Heart right ventricle (tissue), 16 donors: Measurements from ENCODE around the gene MAD1L1. TPM values are rescaled to one million over a fixed set of nuclear protein-coding genes. Genes with fewer than 3 reads are reported as not detected.

Experiments used
- ATAC-seq, 8 donors: fragments of 200-7000 bp; cut with Tn5 transposase; one replicate each; pipeline ENCODE4 v1.9.1; 2020; ENCODE audit warnings: mild to moderate bottlenecking in 8 of 8, moderate library complexity in 8 of 8, moderate number of reproducible peaks in 1 of 8
- DNase-seq, 2 donors: peaks; one replicate each; pipeline ENCODE4 v3.0.0-alpha.2; 2020
- H3K27ac ChIP-seq, 10 donors: fragments of 200-600 bp; sonication (generic) in 2 of 10; one replicate each; pipeline versions ENCODE4 v1.5.0 to v1.8.0; 2020 to 2022; ENCODE audit warnings: mild to moderate bottlenecking in 3 of 10
- H3K27me3 ChIP-seq, 7 donors: fragments of 200-600 bp; one replicate each; pipeline ENCODE4 v1.8.0; 2021 to 2022; ENCODE audit warnings: mild to moderate bottlenecking in 2 of 7
- H3K36me3 ChIP-seq, 9 donors: fragments of 200-600 bp; sonication (generic) in 1 of 9; one replicate each; pipeline versions ENCODE4 v1.5.0 to v1.8.0; 2020 to 2022; ENCODE audit warnings: mild to moderate bottlenecking in 2 of 9
- H3K4me1 ChIP-seq, 9 donors: fragments of 200-600 bp; sonication (generic) in 1 of 9; one replicate each; pipeline versions ENCODE4 v1.5.0 to v1.8.0; 2020 to 2022; ENCODE audit warnings: mild to moderate bottlenecking in 4 of 9
- H3K4me3 ChIP-seq, 10 donors: fragments of 200-600 bp; sonication (generic) in 2 of 10; one replicate each; pipeline versions ENCODE4 v1.5.0 to v1.8.0; 2020 to 2022; ENCODE audit warnings: mild to moderate bottlenecking in 7 of 10, moderate library complexity in 2 of 10
- H3K9me3 ChIP-seq, 11 donors: fragments of 200-600 bp in 10 of 11; sonication (generic) in 2 of 11; one replicate each; pipeline versions ENCODE4 v1.5.0 to v1.8.0; 2013 to 2022; ENCODE audit warnings: mild to moderate bottlenecking in 2 of 11, control low read depth in 1 of 11, moderate library complexity in 1 of 11
- CTCF ChIP-seq, 9 donors: fragments of 200-600 bp; sonication (generic) in 2 of 9; IDR thresholded peaks; one replicate each; pipeline versions ENCODE4 v1.5.0 to v1.8.0; 2021 to 2022; ENCODE audit warnings: antibody characterized with exemption in 9 of 9, mild to moderate bottlenecking in 5 of 9, moderate library complexity in 1 of 9
- WGBS, 2 donors: extraction: QIAGEN DNeasy Blood & Tissue Kit; methylation state at CpG; one replicate each; pipeline ENCODE4 v1.1.7; 2013; ENCODE audit warnings: inconsistent platforms in 1 of 2; 5-methylcytosine and 5-hydroxymethylcytosine counted together
- intact Hi-C, 10 donors: fragments of 100-400 bp; cut with DNase I; formaldehyde crosslinking; loops; one replicate each; pipeline versions ENCODE4 v1.11.1 to v1.14.2; 2022
- polyA plus RNA-seq, 2 donors: library from polyadenylated mRNA; stranded (reverse); fragments of 200-250 nt; gene quantifications; one replicate each; pipeline ENCODE4 v1.2.3, GENCODE V29; 2013
- total RNA-seq, 10 donors: library from RNA; stranded (reverse); fragmentation: NEBNext Ultra II Directional in 3 of 10; extraction: Animal tissue kit (Norgen Biotek cat#: 25700) in 3 of 10; gene quantifications; one replicate each; pipeline versions ENCODE4 v1.2.1 to v1.2.4, GENCODE V29; 2021 to 2023
- donor health status: Arrhythmogenic right ventricular cardiomyopathy.
- donor health status: ischemic (EF 13 %, LVEDD 7.1; RV severe dilation, severe dysfunction).
- donor health status: healthy with polysubstance abuse.
- donor health status: DM: no; HTN: yes; CAD: no.
- donor health status: DM: no; HTN: no; CAD: no.
- donor health status: ischemic (EF 25% LVEDD 6.9; RV normal size, moderate dysfunction).
- donor health status: ischemic (EF 25% LVEDD 5.7; RV mildly dilated, moderate dysfunction).
- donor health status: healthy.
- donor health status: DM: yes; HTN: yes; CAD: no.
- donor health status: Ischemic cardiomyopathy.
- donor health status: ischemic (EF 35%, LVEDD 5.7; RV mildly dilated, moderate dysfunction).
- donor health status: nonischemic (EF 11% LVEDD 7.7; RV severe dilation, severe dysfunction).
- donor health status: DM: yes; HTN: yes; CAD: no.
- donor health status: PGD.
- donor health status: ischemic (EF 29% LVEDD 5.4; RV normal size, mild dysfunction).
- donor health status: nonischemic (EF 23%, LVEDD 6.1; RV moderate dilation, normal function).

Gene MAD1L1
- total and polyA plus RNA-seq, 12 donors: 13.8 to 46.8 (median 20.2) TPM

- no peak for TF ChIP-seq CTCF (IDR thresholded peaks at IDR 0.05)
- Histone ChIP-seq H3K27ac (no peak overlapping the region), H3K4me3 (no peak overlapping the region), H3K36me3 (no peaks in the 10 kb centered on the region), H3K9me3 (peaks cover 0 to 29% (median 7%) of the 10 kb centered on the region in 11 donors), H3K27me3 (no peaks in the 10 kb centered on the region), H3K4me1 (peaks cover 0 to 16% (median 8%) of the 10 kb centered on the region in 9 donors)
- peak in 5 of 8 donors; percentile 6 to 41 (median 26) for ATAC-seq
- intact Hi-C loops: no loop called here
- DNase-seq: peak in 1 of 2 donors; percentile 8
- WGBS, 2 donors: 87 to 89% methylated on average over 13 of the region's 13 CpGs
Measured at GRCh38 chr7:2031451-2031845, 201.3 kb downstream of the MAD1L1 start.

- intact Hi-C loops: loop anchor here in 1 of 10 donors (1.0 kb wide), 1 partner anchor 156 kb away; no protein-coding TSS in a partner anchor
- H3K4me1 ChIP-seq: peaks cover 0 to 16% (median 8%) of the 10 kb centered on the region in 9 donors
- H3K4me3 ChIP-seq: no peak overlapping the region
- H3K36me3 ChIP-seq: no peaks in the 10 kb centered on the region
- H3K9me3 ChIP-seq: peaks cover 0 to 36% (median 7%) of the 10 kb centered on the region in 11 donors
- peak in 1 of 2 donors; percentile 7 for DNase-seq
- WGBS, 2 donors: 86 to 88% methylated on average over 32 of the region's 32 CpGs
- H3K27me3 ChIP-seq: no peaks in the 10 kb centered on the region
- TF ChIP-seq CTCF (IDR thresholded peaks at IDR 0.05): no peak
- H3K27ac ChIP-seq: no peak overlapping the region
- peak in 3 of 8 donors; percentile 26 to 45 (median 27) for ATAC-seq
Measured at GRCh38 chr7:2030475-2031450, 202.0 kb downstream of the MAD1L1 start.

- Histone ChIP-seq H3K36me3 (no peaks in the 10 kb centered on the region), H3K4me3 (no peak overlapping the region), H3K4me1 (peaks cover 0 to 16% (median 8%) of the 10 kb centered on the region in 9 donors), H3K9me3 (peaks cover 0 to 44% (median 16%) of the 10 kb centered on the region in 11 donors), H3K27ac (no peak overlapping the region), H3K27me3 (no peaks in the 10 kb centered on the region)
- ATAC-seq (no peak), DNase-seq (peak in 1 of 2 donors; percentile 3)
- WGBS, 2 donors: 96 to 98% methylated on average over 15 of the region's 15 CpGs
- TF ChIP-seq CTCF (IDR thresholded peaks at IDR 0.05): no peak
- intact Hi-C loops: loop anchor here in 1 of 10 donors (1.0 kb wide), 1 partner anchor 156 kb away; no protein-coding TSS in a partner anchor
Measured at GRCh38 chr7:2029936-2030335, 202.8 kb downstream of the MAD1L1 start.

- H3K27ac ChIP-seq: no peak overlapping the region
- peaks cover 0 to 16% (median 8%) of the 10 kb centered on the region in 9 donors for H3K4me1 ChIP-seq
- no peak for TF ChIP-seq CTCF (IDR thresholded peaks at IDR 0.05)
- H3K9me3 ChIP-seq: peaks cover 0 to 50% (median 17%) of the 10 kb centered on the region in 11 donors
- intact Hi-C loops: no loop called here
- H3K27me3 ChIP-seq: no peaks in the 10 kb centered on the region
- ATAC-seq (no peak), DNase-seq (no peak)
- 96 to 98% methylated on average over 16 of the region's 16 CpGs for WGBS, 2 donors
- H3K36me3 ChIP-seq: no peaks in the 10 kb centered on the region
- no peak overlapping the region for H3K4me3 ChIP-seq
Measured at GRCh38 chr7:2029211-2029905, 203.4 kb downstream of the MAD1L1 start.
